ENCODE results near the gene PARD3B.

The PARD3B gene

GRCh38 chr2:205580212-205580987, 1035.1 kb downstream of the PARD3B start:
- H3K4me3 ChIP-seq (replicated peaks; ENCODE audit: low read depth, low read length): no peak overlapping the region
- no peak for DNase-seq (ENCODE audit: extremely low read depth, insufficient read length)
- no peaks in the 10 kb centered on the region for H3K36me3 ChIP-seq (ENCODE audit: control insufficient read depth, insufficient read depth, low read length)
- no peak for TF ChIP-seq CTCF (IDR thresholded peaks at IDR 0.05; ENCODE audit: insufficient read depth, low read length, poor library complexity, severe bottlenecking)
- no peaks in the 10 kb centered on the region; the same call in 1 of the 2 replicates for H3K27me3 ChIP-seq (replicated peaks; ENCODE audit: control insufficient read depth, insufficient read depth, low read length)

- no peak for DNase-seq (ENCODE audit: extremely low read depth, insufficient read length)
- TF ChIP-seq CTCF (IDR thresholded peaks at IDR 0.05; ENCODE audit: insufficient read depth, low read length, poor library complexity, severe bottlenecking): no peak
- Histone ChIP-seq H3K36me3 (ENCODE audit: control insufficient read depth, insufficient read depth, low read length) (no peaks in the 10 kb centered on the region), H3K4me3 (replicated peaks; ENCODE audit: low read depth, low read length) (no peak overlapping the region), H3K27me3 (replicated peaks; ENCODE audit: control insufficient read depth, insufficient read depth, low read length) (no peaks in the 10 kb centered on the region; the same call in 1 of the 2 replicates)
These were observed 1037.1 kb downstream of the PARD3B start for GRCh38 chr2:205582366-205582765.

- DNase-seq (ENCODE audit: extremely low read depth, insufficient read length): no peak
- H3K4me3 ChIP-seq (replicated peaks; ENCODE audit: low read depth, low read length): no peak overlapping the region
- TF ChIP-seq CTCF (IDR thresholded peaks at IDR 0.05; ENCODE audit: insufficient read depth, low read length, poor library complexity, severe bottlenecking): no peak
- H3K36me3 ChIP-seq (ENCODE audit: control insufficient read depth, insufficient read depth, low read length): no peaks in the 10 kb centered on the region
- peaks cover 1% of the 10 kb centered on the region for H3K27me3 ChIP-seq (replicated peaks; ENCODE audit: control insufficient read depth, insufficient read depth, low read length)
These were observed 1040.4 kb downstream of the PARD3B start for GRCh38 chr2:205585449-205586383.

GRCh38 chr2:205586626-205587025, 1041.4 kb downstream of the PARD3B start:
- no peak for TF ChIP-seq CTCF (IDR thresholded peaks at IDR 0.05; ENCODE audit: insufficient read depth, low read length, poor library complexity, severe bottlenecking)
- H3K4me3 ChIP-seq (replicated peaks; ENCODE audit: low read depth, low read length): no peak overlapping the region

GRCh38 chr2:205589479-205589878, 1044.2 kb downstream of the PARD3B start:
- Histone ChIP-seq H3K27me3 (replicated peaks; ENCODE audit: control insufficient read depth, insufficient read depth, low read length) (peaks cover 1% of the 10 kb centered on the region), H3K36me3 (ENCODE audit: control insufficient read depth, insufficient read depth, low read length) (no peaks in the 10 kb centered on the region), H3K4me3 (replicated peaks; ENCODE audit: low read depth, low read length) (no peak overlapping the region)
- TF ChIP-seq CTCF (IDR thresholded peaks at IDR 0.05; ENCODE audit: insufficient read depth, low read length, poor library complexity, severe bottlenecking): no peak
- DNase-seq (ENCODE audit: extremely low read depth, insufficient read length): no peak

More at GRCh38 chr2:205586626-205587025, 1041.4 kb downstream of the PARD3B start:
- DNase-seq (ENCODE audit: extremely low read depth, insufficient read length): no peak
- no peaks in the 10 kb centered on the region for H3K36me3 ChIP-seq (ENCODE audit: control insufficient read depth, insufficient read depth, low read length)
- H3K27me3 ChIP-seq (replicated peaks; ENCODE audit: control insufficient read depth, insufficient read depth, low read length): peaks cover 1% of the 10 kb centered on the region
